OCI-M2 (cell line): ENCODE measurements around the gene CCN5.
"Not testable (repeated sequence)": the region's sequence is repeated elsewhere in the genome, so short reads cannot be mapped to it uniquely, and the experiment has no call there.

Source experiments
- DNase-seq: peaks from one replicate; lab custom pipeline; 2025; ENCODE audit not compliant: unreplicated experiment; lab: John Stamatoyannopoulos, UW

CCN5 gene

DNA sequence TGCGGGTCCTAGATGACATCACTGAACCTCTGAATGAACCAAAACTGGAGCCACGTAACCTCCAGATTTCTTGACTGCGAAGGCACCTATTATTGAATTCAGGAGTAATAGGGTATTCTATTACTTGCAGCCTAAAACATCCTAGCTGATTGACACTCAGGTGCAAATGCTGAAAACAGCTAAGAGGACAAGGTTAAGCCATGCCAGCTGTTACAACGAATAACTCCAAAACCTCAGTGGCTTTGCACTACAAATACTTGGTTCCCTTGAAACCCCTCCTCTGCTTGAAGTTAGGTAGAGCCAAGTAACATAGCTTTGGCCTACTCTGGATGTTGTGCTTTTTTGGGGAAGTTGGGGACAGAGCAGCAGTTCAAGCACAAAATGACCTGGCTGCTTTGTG, 21.0 kb upstream of the CCN5 start:
- no peak for DNase-seq

DNA sequence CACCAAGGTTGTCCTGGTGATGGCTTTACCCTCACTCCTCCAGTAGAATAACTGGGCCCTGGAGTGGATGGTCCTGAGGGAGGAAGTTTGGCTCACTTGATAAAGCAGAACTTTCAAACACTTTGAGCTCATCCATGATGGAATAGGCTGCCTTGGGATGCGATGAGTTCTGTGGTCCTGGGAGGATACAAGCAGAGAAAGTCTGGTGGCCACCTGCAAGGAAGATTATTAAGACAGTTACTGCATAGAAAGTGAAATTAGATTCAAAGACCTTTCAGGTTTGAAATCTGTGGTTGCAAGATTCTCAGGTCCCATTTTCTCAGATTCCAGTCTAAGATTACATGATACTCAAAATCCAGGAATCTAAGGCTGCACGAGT, 19.9 kb upstream of the CCN5 start:
- no peak for DNase-seq

GRCh38 chr20:44695674-44696300, 19.4 kb upstream of the CCN5 start:
- no peak for DNase-seq

DNA sequence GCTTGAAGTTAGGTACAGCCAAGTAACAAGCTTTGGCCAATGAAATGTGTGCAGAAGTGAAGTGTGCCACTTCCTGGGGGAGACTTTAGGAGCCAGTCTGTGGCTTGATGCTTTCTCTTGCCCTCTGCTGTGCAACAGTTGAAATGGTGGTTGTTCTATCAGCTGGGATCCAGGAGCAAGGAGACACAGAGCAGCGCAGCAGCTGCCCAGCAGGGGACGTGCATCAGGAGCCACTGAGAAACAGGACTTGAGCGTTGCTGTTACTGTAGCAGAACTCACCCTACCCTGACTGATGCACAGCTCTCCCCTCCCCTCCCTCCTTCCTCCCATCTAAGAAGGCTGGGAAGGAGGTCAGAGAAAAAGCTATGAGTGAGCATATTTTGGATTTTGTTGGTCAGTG, 18.9 kb upstream of the CCN5 start:
- DNase-seq, result no peak

DNA sequence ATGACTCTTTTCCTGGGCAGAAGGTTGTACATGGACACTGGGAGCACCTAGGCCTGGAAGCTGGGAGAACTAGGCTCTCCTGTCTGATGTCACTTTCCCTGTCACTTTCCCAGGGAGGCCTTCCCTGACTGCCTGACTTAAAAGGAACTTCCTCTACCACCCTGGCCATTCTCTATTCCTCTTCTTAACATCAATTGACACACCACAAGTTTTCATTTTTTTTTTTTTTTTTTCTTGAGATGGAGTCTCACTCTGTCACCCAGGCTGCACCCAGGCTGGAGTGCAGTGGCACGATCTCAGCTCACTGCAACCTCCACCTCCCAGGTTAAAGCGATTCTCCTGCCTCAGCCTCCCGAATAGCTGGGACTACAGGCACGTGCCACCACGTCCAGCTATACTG, 18.1 kb upstream of the CCN5 start:
- not testable (repeated sequence) for DNase-seq

DNA sequence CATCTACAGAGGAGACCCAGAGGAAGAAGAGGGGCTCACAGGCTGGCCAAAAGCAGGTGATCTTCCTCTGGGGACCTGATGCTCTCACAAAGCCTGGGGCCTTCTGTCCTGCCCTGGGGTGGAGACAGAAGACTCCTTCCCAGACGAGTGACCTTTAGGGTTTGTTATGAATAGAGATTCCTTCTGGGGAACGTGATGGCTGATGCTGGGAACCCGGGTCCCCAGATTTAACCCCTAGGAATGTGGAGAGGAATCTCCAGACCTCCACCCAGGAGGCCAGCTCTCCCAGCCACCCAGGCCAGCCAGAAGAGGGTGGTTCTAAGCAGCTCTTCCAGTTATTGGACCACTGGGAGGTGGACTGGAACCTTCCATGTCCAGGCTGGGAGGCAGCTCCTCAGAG, 16.8 kb upstream of the CCN5 start:
- DNase-seq, result no peak

DNA sequence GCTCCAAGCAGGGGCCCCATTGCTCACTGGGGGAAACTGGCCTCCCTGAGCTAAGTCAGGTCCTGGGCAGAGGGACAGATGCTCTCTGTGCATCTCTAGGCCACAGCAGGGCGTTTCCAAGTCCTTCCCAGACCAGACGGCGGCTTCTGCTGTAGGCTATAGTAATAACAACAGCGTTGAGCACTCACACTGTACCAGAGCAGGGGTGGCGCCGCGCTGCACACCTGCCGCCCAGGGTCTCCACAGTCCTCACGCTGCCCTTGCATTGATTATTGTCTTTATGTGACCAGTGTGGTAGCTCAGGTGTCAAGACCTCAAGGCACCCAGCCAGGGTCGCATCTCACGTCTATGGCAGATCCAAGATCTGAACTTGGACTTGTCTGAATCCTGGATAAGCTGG, 14.9 kb upstream of the CCN5 start:
- DNase-seq, result no peak

DNA sequence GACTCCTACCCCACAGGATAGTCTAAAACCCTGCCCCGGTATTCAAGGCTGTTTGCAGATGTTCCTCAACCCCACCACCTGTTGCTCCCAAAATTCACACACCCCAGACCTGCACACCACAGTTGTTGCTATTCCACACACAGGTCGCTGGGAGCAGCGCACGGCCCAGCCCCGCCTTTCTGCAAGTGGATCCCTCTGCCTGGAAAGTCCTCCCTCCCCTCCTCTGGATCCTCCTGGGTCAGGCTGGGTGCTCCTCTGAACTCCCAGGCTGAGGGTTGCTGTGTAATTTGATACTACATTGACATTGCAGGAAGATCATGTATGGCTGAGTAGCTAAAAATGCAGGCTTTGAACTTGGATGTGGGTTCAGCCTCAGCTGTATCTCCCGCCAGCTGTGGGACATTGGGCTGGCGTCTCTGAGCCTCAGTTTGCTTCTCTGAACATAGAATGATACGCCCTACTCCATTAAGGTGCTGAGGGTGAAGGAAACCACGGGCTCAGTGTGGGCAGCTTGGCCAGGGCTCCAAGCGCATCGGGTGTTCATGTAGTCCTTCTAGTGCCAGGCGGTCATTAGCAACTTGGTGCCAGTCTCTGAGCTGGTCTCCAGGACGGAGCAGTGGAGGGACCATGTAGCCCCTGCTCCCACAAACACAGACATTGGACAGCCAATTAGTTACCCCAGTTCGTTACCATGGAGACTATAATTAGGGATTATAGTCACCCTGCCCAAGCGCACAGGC, 13.9 kb upstream of the CCN5 start:
- no peak for DNase-seq

DNA sequence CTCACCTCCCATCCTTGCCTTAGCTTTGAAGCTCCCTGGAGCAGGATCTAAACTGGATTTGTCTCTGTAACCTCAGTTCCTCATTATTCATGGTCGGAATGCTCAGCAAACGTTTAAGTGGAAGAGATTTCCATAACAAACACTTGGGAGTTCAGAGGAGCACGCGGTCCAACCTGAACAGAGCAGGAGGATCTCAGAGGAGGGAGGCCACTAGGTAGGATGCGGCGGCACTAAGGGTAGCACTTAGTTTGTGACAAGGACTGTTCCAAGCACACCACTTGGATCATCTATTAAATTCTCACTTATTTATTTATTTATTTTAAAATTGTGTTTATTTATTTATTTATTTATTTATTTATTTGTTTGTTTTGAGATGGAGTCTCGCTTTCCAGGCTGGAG, 13.3 kb upstream of the CCN5 start:
- DNase-seq, result no peak

- DNase-seq, result no peak
These were observed 12.4 kb upstream of the CCN5 start for GRCh38 chr20:44702776-44703175.

DNA sequence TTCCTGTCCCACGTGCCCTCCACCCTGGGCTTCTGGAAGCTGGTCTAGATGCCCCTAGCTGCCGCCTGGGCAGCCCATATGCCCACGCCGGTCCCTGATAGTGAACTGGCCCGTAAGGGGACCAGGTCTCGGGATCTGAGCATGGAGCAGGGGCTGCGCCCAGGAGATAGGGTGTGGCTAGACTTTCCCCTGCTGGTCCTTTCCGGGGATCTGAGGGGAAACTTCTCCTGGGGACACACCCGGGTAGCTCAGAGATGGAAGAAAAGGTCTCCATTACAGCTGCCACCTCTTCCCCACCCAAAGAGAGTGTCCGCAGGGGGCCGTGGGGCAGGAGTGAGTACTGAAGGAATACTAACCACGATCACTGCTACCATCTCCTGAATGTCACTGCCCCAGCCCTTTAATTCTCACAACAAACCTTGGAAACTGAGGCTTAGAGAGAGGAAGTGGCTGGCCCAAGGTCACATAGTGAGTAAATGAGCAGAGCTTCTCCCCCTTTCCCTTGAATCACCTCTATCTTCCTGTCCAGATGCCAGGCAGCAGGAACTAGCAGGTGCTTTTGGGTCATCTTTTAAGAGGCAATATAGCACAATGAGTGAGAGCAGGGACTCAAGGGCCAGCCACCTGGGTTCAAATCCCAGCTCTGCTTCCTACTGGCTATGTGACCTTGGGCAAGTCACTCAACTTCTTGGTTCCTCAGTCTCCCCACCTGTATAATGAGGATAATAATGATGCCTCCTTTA, 11.8 kb upstream of the CCN5 start:
- no peak for DNase-seq

DNA sequence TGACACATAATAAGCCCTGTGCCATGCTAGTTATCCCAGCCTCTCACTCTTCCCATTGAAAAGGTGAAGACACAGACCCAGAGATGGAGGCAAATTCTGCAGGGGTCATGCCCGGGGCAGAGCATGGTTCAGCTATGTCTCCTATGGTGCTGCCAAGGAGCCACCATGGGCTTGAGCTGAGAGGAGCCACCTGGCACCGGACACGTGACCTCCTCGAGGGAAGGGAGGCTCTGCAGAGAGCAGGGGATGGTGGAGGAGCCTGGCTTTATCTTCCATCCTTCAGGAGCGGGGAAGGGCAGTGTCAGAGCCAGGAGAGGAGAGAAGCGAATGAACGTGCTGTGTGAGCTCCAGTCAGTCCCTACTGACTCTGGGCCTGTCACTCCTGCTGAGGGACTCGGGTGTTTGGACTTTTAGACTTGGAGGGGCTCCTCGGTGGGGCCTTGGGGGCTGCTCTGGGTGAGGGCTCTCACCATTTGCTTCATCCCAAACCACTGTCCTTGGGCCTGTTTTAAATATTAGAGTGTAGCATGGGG, 11.1 kb upstream of the CCN5 start:
- no peak for DNase-seq

DNA sequence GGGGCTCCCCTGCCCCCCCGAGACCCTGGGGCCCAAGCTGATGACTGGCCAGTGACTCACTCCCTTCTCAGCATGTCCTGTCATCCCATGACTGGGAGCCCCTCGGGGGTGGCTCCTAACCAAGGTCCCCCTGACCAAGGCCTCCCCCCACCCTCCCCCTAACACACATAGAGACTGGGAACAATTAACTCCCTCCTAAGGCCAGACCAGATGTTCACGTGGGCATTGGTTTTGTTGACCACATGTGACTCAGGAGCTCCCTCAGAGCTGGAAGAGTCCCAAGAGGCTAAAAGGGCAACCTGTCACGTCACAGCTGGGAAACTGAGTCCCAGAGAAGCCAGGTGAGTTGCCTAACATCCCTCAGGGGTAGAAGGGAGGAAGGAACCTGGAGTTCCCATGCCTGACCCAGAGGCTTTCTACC, 10.6 kb upstream of the CCN5 start:
- no peak for DNase-seq

GRCh38 chr20:44705364-44706094, 9.6 kb upstream of the CCN5 start:
- no peak for DNase-seq

- no peak for DNase-seq
These were observed 8.7 kb upstream of the CCN5 start for GRCh38 chr20:44706301-44707017.

DNA sequence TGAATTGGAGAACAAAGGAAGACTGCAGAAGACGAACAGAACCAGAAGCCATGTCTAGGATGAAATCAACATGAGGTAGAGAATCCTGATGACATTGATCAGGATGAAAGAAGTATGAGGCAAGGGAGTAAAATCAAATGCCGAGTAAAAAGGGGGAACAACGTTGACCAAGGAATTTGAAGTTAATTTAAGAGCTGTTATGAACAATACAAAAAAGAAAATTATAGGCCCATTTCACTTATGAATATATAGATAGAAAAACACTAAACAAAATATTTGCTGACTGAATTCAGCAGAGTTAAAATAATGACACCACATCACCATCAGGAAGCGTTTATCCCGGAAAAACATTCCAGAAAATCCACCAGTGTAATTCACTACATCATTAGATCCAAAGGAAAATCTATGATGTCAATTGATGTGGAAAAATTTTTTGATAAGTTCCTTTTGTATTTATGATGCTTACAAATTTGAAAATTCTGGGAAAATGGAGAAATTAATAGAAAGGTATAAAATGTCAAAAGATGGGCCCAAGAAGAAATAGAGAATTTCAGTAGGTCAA, 8.1 kb upstream of the CCN5 start:
- no peak for DNase-seq

DNA sequence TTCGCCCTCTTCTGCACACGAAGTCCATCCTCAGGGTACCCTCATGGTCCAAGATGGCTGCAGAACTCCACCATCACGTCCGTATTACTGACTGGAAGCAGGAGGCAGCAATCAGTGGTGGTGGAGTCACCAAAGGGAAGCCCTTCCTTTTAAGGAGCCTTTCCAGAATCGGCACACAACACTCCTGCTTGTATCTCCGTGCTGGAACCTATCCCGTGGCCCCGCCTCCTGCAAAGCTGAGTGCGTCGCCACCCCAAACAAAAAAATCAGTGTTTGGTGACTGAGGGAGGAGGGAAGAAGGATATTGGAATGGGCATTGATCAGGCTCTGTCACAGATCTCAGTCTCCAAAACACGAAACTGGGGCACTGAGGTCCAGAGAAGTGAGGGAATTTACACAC, 5.8 kb upstream of the CCN5 start:
- DNase-seq, result no peak

DNA sequence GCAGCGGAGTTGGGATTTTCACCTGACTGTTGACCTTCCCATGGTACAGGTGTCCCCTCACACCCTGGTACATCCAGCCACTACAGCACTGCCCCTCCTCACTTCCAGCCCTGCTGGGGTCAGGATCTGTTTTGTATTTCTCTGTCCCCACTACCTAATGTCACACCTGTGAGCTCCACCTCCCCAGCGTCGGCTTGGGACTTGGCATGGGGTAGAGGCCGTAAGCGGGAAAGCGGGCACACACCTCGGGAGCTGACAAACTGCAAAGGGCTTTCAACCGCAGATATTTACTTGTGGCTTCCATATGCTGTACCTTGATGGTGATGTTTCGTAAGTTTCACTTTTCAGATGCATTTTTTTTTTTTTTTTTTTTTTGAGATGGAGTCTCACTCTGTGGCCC, 5.4 kb upstream of the CCN5 start:
- DNase-seq, result no peak

GRCh38 chr20:44711237-44711636, 3.9 kb upstream of the CCN5 start:
- DNase-seq, result no peak

- DNase-seq, result no peak
These were observed 968 bp upstream of the CCN5 start for GRCh38 chr20:44714102-44714700.
